Brain microvascular endothelial cell (primary cell): ENCODE data around the gene PAN2.

ENCODE experiments used
- DNase-seq: peaks from one replicate; pipeline ENCODE4 v3.0.0-alpha.2; 2020
- H3K27ac ChIP-seq: fragments of 250-450 bp; sonication (Bioruptor Pico); 2 replicates; pipeline ENCODE4 v1.5.1; 2020; ENCODE audit warnings: mild to moderate bottlenecking, moderate library complexity
- H3K27me3 ChIP-seq: fragments of 250-450 bp; sonication (Bioruptor Pico); replicated peaks from 2 replicates; pipeline ENCODE4 v1.5.1; 2020; ENCODE audit warnings: mild to moderate bottlenecking
- H3K36me3 ChIP-seq: fragments of 250-450 bp; sonication (Bioruptor Pico); replicated peaks from 2 replicates; pipeline ENCODE4 v1.5.1; 2020; ENCODE audit warnings: mild to moderate bottlenecking
- H3K4me3 ChIP-seq: 2 replicates; pipeline ENCODE4 v1.5.1; 2011; ENCODE audit warnings: low read depth, mild to moderate bottlenecking, control low read depth, low read length, moderate library complexity
- CTCF ChIP-seq: IDR thresholded peaks from 2 replicates; pipeline ENCODE4 v1.5.1; 2011; ENCODE audit warnings: low read depth, mild to moderate bottlenecking, moderate library complexity, low read length, control low read depth, inconsistent platforms; ENCODE audit errors: missing control alignments
- in situ Hi-C: cut with HindIII; loops from 2 replicates; pipeline ENCODE4 v1.10.0; 2017; ENCODE audit warnings: low sequenced_read_pairs, low pct_ligation_motif_present

PAN2 gene

GRCh38 chr12:56361487-56362129 lies 27.8 kb upstream of the PAN2 start:
- Histone ChIP-seq H3K27ac (no peak overlapping the region), H3K27me3 (no peaks in the 10 kb centered on the region), H3K36me3 (no peaks in the 10 kb centered on the region), H3K4me3 (no peak overlapping the region)
- no peak for DNase-seq
- in situ Hi-C loops = no loop called here
- TF ChIP-seq CTCF = no peak

- no peaks in the 10 kb centered on the region for H3K27me3 ChIP-seq
- no peak for TF ChIP-seq CTCF
- peaks cover 13% of the 10 kb centered on the region for H3K36me3 ChIP-seq
- H3K4me3 ChIP-seq = peak within 1 kb of the TSS; percentile 97
- H3K27ac ChIP-seq = peak within 1 kb of the TSS; percentile 82
- in situ Hi-C loops = no loop called here
- DNase-seq = peak; percentile 100
These were observed 26.3 kb upstream of the PAN2 start, which contains the start of gene STAT2 for GRCh38 chr12:56359851-56360767. TSS of gene STAT2 (minus strand) at chr12:56360107. CDS start at chr12:56356571, 3,536 bp downstream.

GRCh38 chr12:56358836-56359532 lies 25.2 kb upstream of the PAN2 start:
- no peak for TF ChIP-seq CTCF
- peaks cover 24% of the 10 kb centered on the region for H3K36me3 ChIP-seq
- DNase-seq = peak; percentile 55
- in situ Hi-C loops = no loop called here
- H3K27me3 ChIP-seq = no peaks in the 10 kb centered on the region
- peak overlapping the region; percentile 60 for H3K27ac ChIP-seq
- peak overlapping the region; percentile 97 for H3K4me3 ChIP-seq

- in situ Hi-C loops = no loop called here
- Histone ChIP-seq H3K27ac (no peak overlapping the region), H3K36me3 (peaks cover 89% of the 10 kb centered on the region), H3K4me3 (no peak overlapping the region), H3K27me3 (no peaks in the 10 kb centered on the region)
- DNase-seq = no peak
- TF ChIP-seq CTCF = no peak
These were observed 17.5 kb upstream of the PAN2 start for GRCh38 chr12:56351325-56351724.

- in situ Hi-C loops = no loop called here
- no peak overlapping the region for H3K27ac ChIP-seq
- TF ChIP-seq CTCF = no peak
- DNase-seq = no peak
- peaks cover 87% of the 10 kb centered on the region for H3K36me3 ChIP-seq
- H3K4me3 ChIP-seq = no peak overlapping the region
- no peaks in the 10 kb centered on the region for H3K27me3 ChIP-seq
These were observed 16.9 kb upstream of the PAN2 start for GRCh38 chr12:56350662-56351061.
